AG04449 (cell line): Measurements from ENCODE around the gene MGAT5.

ENCODE experiments used
- CTCF ChIA-PET: fragments of 350-600 bp; formaldehyde crosslinking; extraction: SDS; loops from one replicate; lab custom pipeline; 2021; ENCODE audit warnings: antibody characterized with exemption; lab: Yijun Ruan, JAX
- POLR2A ChIA-PET: fragments of 400-600, 350-600 bp; formaldehyde crosslinking; extraction: SDS; loops from one replicate; lab custom pipeline; 2020; ENCODE audit warnings: antibody characterized with exemption, inconsistent platforms; lab: Yijun Ruan, JAX
- DNase-seq: peaks from one replicate; pipeline ENCODE4 v3.0.0-alpha.2; 2010; ENCODE audit warnings: low read depth, low spot score
- H3K4me3 ChIP-seq: 2 replicates; pipeline ENCODE4 v1.5.1; 2011; ENCODE audit warnings: low read depth, mild to moderate bottlenecking, control low read depth, low read length
- CTCF ChIP-seq: IDR thresholded peaks from one replicate; pipeline ENCODE4 v1.5.1; 2011; ENCODE audit warnings: mild to moderate bottlenecking, moderate library complexity, low read length, control low read depth, inconsistent platforms; ENCODE audit not compliant: insufficient read depth; ENCODE audit errors: missing control alignments

MGAT5 gene

DNA sequence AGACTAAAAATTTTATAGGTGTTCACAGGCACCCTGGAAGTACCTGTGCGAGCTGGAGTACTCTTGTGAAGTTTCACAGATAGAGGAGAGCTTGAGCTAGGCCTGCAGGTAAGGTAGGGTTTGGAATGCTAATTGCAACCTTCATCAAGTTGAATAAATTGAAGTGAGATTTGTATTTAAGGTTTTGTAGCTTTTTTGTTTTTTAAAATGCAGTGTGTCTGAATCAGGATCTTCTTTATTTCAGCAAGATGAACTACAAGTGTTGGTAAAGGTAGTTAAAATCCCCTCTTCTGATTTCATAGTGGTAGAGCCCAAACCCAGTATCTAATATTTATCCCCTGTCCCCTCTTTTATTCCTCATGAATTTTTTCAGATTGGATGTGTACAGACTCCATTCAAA is 45.5 kb downstream of the MGAT5 start:
- DNase-seq: no peak
- H3K4me3 ChIP-seq: no peak overlapping the region
- no peak for TF ChIP-seq CTCF
- ChIA-PET POLR2A (no interaction called here), CTCF (no interaction called here)

DNA sequence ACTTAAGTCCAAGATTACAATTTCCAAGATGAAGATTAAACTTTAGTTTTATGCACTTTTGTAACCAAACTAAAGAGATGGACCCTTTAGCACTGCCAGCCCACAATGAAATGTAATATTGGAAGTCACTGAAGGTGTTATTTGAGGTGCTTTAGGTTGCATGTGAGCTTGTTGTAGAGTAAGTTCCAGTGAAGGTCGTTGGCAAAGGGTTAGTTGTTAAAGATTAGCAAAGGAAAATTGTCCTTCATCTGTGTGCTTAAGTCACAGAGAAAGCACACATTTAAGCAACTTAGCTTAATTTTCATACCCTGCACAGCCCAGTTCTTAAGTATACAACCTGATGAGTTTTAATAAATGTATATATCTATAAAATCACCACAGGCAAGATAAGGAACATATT is 46.7 kb downstream of the MGAT5 start:
- no peak overlapping the region for H3K4me3 ChIP-seq
- DNase-seq: no peak
- no peak for TF ChIP-seq CTCF
- ChIA-PET POLR2A (no interaction called here), CTCF (no interaction called here)

GRCh38 chr2:134301099-134301927 is 47.4 kb downstream of the MGAT5 start:
- TF ChIP-seq CTCF: no peak
- no peak for DNase-seq
- ChIA-PET CTCF (no interaction called here), POLR2A (no interaction called here)
- H3K4me3 ChIP-seq: no peak overlapping the region

DNA sequence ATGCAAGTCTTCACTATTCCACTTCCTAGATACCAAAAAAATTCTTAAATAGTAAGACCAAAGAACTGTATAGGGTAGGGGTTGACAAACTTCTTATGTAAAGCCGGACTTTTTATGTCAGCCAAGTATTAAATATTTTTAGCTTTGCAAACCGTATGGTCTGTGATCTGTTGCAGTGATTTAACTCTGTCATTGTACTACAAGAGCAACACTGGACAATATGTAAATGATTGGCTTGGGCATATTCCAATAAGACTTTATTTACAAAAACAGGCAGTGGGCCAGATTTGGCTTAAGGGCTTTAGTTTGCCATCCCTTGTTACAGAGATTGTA is 48.0 kb downstream of the MGAT5 start:
- POLR2A ChIA-PET: no interaction called here
- no peak for TF ChIP-seq CTCF
- CTCF ChIA-PET: no interaction called here

GRCh38 chr2:134304394-134305108 is 50.7 kb downstream of the MGAT5 start:
- no peak for TF ChIP-seq CTCF
- no peak overlapping the region for H3K4me3 ChIP-seq
- POLR2A ChIA-PET: interaction anchor here (1.1 kb wide), 1 partner anchor 186 kb away, joined by 4 read pairs; no protein-coding TSS in a partner anchor
- CTCF ChIA-PET: interaction anchor here (0.8 to 4.0 kb wide), 3 partner anchors 14 to 146 kb away, joined by 3 to 14 read pairs (median 3); no protein-coding TSS in a partner anchor
- no peak for DNase-seq

More for the DNA sequence above, 48.0 kb downstream of the MGAT5 start:
- no peak for DNase-seq
- H3K4me3 ChIP-seq: no peak overlapping the region

DNA sequence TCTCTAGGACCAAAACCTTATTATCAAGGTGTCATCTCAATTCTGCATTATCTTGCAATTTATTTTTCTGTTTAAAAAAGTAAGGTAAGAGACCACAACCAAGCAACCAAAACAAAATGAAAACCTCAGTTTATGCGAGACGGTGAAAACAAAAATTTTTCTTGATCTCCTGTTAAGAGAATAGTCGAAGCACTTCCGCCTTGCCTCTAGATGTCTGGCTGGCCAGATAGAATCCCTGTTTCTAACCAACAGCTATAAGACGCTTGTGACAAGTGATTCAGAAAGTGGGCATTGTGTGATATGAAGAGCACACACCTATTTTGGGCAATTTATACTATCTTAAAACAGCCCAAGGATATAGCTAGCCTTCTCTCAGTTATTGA is 51.2 kb downstream of the MGAT5 start:
- ChIA-PET CTCF (interaction anchor here (0.8 to 4.0 kb wide), 3 partner anchors 14 to 146 kb away, joined by 3 to 14 read pairs (median 3); no protein-coding TSS in a partner anchor), POLR2A (interaction anchor here (1.1 kb wide), 1 partner anchor 186 kb away, joined by 4 read pairs; no protein-coding TSS in a partner anchor)

More for the DNA sequence above, 51.2 kb downstream of the MGAT5 start:
- no peak for DNase-seq
- H3K4me3 ChIP-seq: no peak overlapping the region
- no peak for TF ChIP-seq CTCF
